PC-9 (cell line): Measurements from ENCODE around the gene ST6GALNAC2. TPM values are rescaled to one million over a fixed set of nuclear protein-coding genes. Genes with fewer than 3 reads are reported as not detected.
"Not testable (repeated sequence)": the region's sequence is repeated elsewhere in the genome, so short reads cannot be mapped to it uniquely, and the experiment has no call there.

ENCODE experiments used
- BruUV-seq: library from RNA; stranded (reverse); fragments of 400-500 nt; replicated peaks from 2 replicates; lab custom pipeline; 2021; lab: Mats Ljungman, UMichigan
- CTCF ChIA-PET: fragments of 300-600 bp; sonication (Branson Sonifier 250); formaldehyde crosslinking; loops from one replicate; lab custom pipeline; 2022; ENCODE audit warnings: antibody characterized with exemption; lab: Charles Lee
- POLR2A ChIA-PET: fragments of 300-600 bp; sonication (Branson Sonifier 250); formaldehyde crosslinking; loops from one replicate; lab custom pipeline; 2022; ENCODE audit warnings: antibody characterized with exemption; ENCODE audit not compliant: unreplicated experiment; lab: Charles Lee
- DNase-seq, 2 experiments: peaks; one replicate each; pipeline versions ENCODE4 v3.0.0 to v3.0.0-alpha.2; 2015 to 2022; ENCODE audit warnings: mixed read lengths in 1 of 2
- H2AFZ ChIP-seq: fragments of 200-600 bp; sonication (generic); 2 replicates; pipeline ENCODE4 v1.8.1; 2017; ENCODE audit warnings: antibody characterized with exemption
- H3F3A ChIP-seq: fragments of 200-600 bp; sonication (generic); 2 replicates; pipeline ENCODE4 v1.8.1; 2017; ENCODE audit warnings: antibody characterized with exemption, mild to moderate bottlenecking, low read depth; ENCODE audit not compliant: insufficient read depth
- H3K27ac ChIP-seq: fragments of 200-600 bp; sonication (generic); 2 replicates; pipeline ENCODE4 v1.6.1; 2016; ENCODE audit warnings: mixed run types
- H3K27me3 ChIP-seq: fragments of 200-600 bp; sonication (generic); 2 replicates; pipeline ENCODE4 v1.6.1; 2016; ENCODE audit warnings: low read depth, mixed run types; ENCODE audit not compliant: insufficient read depth
- H3K36me3 ChIP-seq: fragments of 200-600 bp; sonication (generic); 2 replicates; pipeline ENCODE4 v1.6.1; 2016; ENCODE audit warnings: low read depth, mixed run types
- H3K4me1 ChIP-seq: fragments of 200-600 bp; sonication (generic); replicated peaks from 2 replicates; pipeline ENCODE4 v1.6.1; 2016; ENCODE audit warnings: mixed run types; ENCODE audit not compliant: insufficient read depth
- H3K4me2 ChIP-seq: fragments of 200-600 bp; sonication (generic); 2 replicates; pipeline ENCODE4 v1.6.1; 2017; ENCODE audit warnings: mixed run types
- H3K4me3 ChIP-seq: fragments of 200-600 bp; sonication (generic); 2 replicates; pipeline ENCODE4 v1.6.1; 2016; ENCODE audit warnings: mixed run types
- H3K79me2 ChIP-seq: fragments of 200-600 bp; sonication (generic); 2 replicates; pipeline ENCODE4 v1.6.1; 2017; ENCODE audit warnings: low read depth, mixed run types
- H3K9me2 ChIP-seq: fragments of 200-600 bp; sonication (generic); 2 replicates; pipeline ENCODE4 v1.8.1; 2017; ENCODE audit warnings: mild to moderate bottlenecking; ENCODE audit not compliant: insufficient read depth
- H3K9me3 ChIP-seq: fragments of 200-600 bp; sonication (generic); 2 replicates; pipeline ENCODE4 v1.8.1; 2016; ENCODE audit warnings: low read depth; ENCODE audit not compliant: insufficient read depth
- H4K20me1 ChIP-seq: fragments of 200-600 bp; sonication (generic); 2 replicates; pipeline ENCODE4 v1.8.1; 2017; ENCODE audit not compliant: insufficient read depth
- CTCF ChIP-seq: fragments of 200-600 bp; sonication (generic); conservative IDR thresholded peaks from 2 replicates; pipeline ENCODE4 v1.6.1; 2017; ENCODE audit warnings: mixed run types, antibody characterized with exemption, mild to moderate bottlenecking, moderate library complexity
- EZH2 ChIP-seq: fragments of 200-600 bp; sonication (generic); IDR thresholded peaks from 2 replicates; pipeline ENCODE4 v1.8.0; 2017; ENCODE audit warnings: antibody characterized with exemption, low read depth
- intact Hi-C: fragments of 100-400 bp; cut with micrococcal nuclease; formaldehyde crosslinking; loops from one replicate; pipeline ENCODE4 v1.10.0; 2022; ENCODE audit not compliant: unreplicated experiment
- total RNA-seq: library from RNA; stranded (reverse); gene quantifications from 2 replicates; pipeline ENCODE4 v1.2.3, GENCODE V29; 2021

ST6GALNAC2 gene
- total RNA-seq, 1 experiment from 2014 or later = 15.5 TPM

GRCh38 chr17:76611758-76612157 lies 26.1 kb upstream of the ST6GALNAC2 start:
- DNase-seq = no peak
- H3K9me3 ChIP-seq = no peaks in the 10 kb centered on the region
- TF ChIP-seq CTCF = no peak
- TF ChIP-seq EZH2 = no peak
- intact Hi-C loops = loop anchor here (5.0 kb wide), 1 partner anchor 61 kb away; no protein-coding TSS in a partner anchor
- no peak overlapping the region for H3K4me2 ChIP-seq
- no peaks in the 10 kb centered on the region for H3K27me3 ChIP-seq
- H3K79me2 ChIP-seq = no peaks in the 10 kb centered on the region
- H3K4me1 ChIP-seq = peaks cover 28% of the 10 kb centered on the region
- no peaks in the 10 kb centered on the region for H4K20me1 ChIP-seq
- POLR2A ChIA-PET = interaction anchor here (0.6 to 0.7 kb wide), 2 partner anchors 10 to 60 kb away, joined by 3 to 4 read pairs; no protein-coding TSS in a partner anchor
- H3F3A ChIP-seq = peaks cover 6% of the 10 kb centered on the region; the same call in 1 of the 2 replicates
- H3K27ac ChIP-seq = no peak overlapping the region
- BruUV-seq = no TSS peak
- CTCF ChIA-PET = interaction anchor here (0.6 to 3.3 kb wide), 3 partner anchors 12 to 70 kb away, joined by 3 to 9 read pairs (median 4); no protein-coding TSS in a partner anchor
- H3K36me3 ChIP-seq = no peaks in the 10 kb centered on the region
- H3K4me3 ChIP-seq = no peak overlapping the region
- H3K9me2 ChIP-seq = no peaks in the 10 kb centered on the region
- no peak overlapping the region for H2AFZ ChIP-seq

- intact Hi-C loops = loop anchor here (5.0 kb wide), 1 partner anchor 61 kb away; no protein-coding TSS in a partner anchor
- not testable (repeated sequence) for H2AFZ ChIP-seq, H3K79me2 ChIP-seq, H3K9me3 ChIP-seq, H3K9me2 ChIP-seq, H3K4me2 ChIP-seq, BruUV-seq, H3K27ac ChIP-seq, H3K27me3 ChIP-seq, H3K4me3 ChIP-seq, H3F3A ChIP-seq, DNase-seq, H3K36me3 ChIP-seq, H4K20me1 ChIP-seq
- ChIA-PET CTCF (interaction anchor here (3.3 kb wide), 1 partner anchor 70 kb away, joined by 9 read pairs; no protein-coding TSS in a partner anchor), POLR2A (interaction anchor here (0.6 to 0.7 kb wide), 2 partner anchors 9 to 61 kb away, joined by 3 to 4 read pairs; no protein-coding TSS in a partner anchor)
- H3K4me1 ChIP-seq = peaks cover 28% of the 10 kb centered on the region
Observed at GRCh38 chr17:76611080-76611749, 25.6 kb upstream of the ST6GALNAC2 start.

- DNase-seq, H3F3A ChIP-seq, intact Hi-C loops, H3K4me2 ChIP-seq, H3K79me2 ChIP-seq, CTCF ChIA-PET, POLR2A ChIA-PET, H3K4me3 ChIP-seq, H2AFZ ChIP-seq, BruUV-seq, H3K9me2 ChIP-seq, H3K9me3 ChIP-seq, H4K20me1 ChIP-seq, H3K27me3 ChIP-seq, H3K36me3 ChIP-seq, H3K27ac ChIP-seq: not testable (repeated sequence)
- peaks cover 26% of the 10 kb centered on the region for H3K4me1 ChIP-seq
Observed at GRCh38 chr17:76606685-76607084, 21.0 kb upstream of the ST6GALNAC2 start.

GRCh38 chr17:76601065-76601464 lies 15.4 kb upstream of the ST6GALNAC2 start:
- ChIA-PET POLR2A (no interaction called here), CTCF (interaction anchor here (0.6 to 0.7 kb wide), 2 partner anchors 13 to 15 kb away, joined by 3 read pairs; partner anchors contain the start of gene ST6GALNAC2)
- Histone ChIP-seq H3K79me2 (no peaks in the 10 kb centered on the region), H3K4me1 (peaks cover 41% of the 10 kb centered on the region), H2AFZ (no peak overlapping the region), H3K9me3 (no peaks in the 10 kb centered on the region), H4K20me1 (no peaks in the 10 kb centered on the region), H3K36me3 (no peaks in the 10 kb centered on the region), H3K9me2 (no peaks in the 10 kb centered on the region), H3K27ac (peak overlapping the region; percentile 91), H3K27me3 (no peaks in the 10 kb centered on the region), H3K4me3 (no peak overlapping the region), H3K4me2 (peak overlapping the region; percentile 72), H3F3A (peaks cover 17% of the 10 kb centered on the region)
- no peak for TF ChIP-seq CTCF
- no peak for DNase-seq
- TSS peak; percentile 99 for BruUV-seq
- intact Hi-C loops = no loop called here
